ENCODE measurements around the gene LOX. TPM values are rescaled to one million over a fixed set of nuclear protein-coding genes. Genes with fewer than 3 reads are reported as not detected.
A peak's percentile ranks its signal among the peaks of the same experiment; 100 is the strongest.
"Not testable (repeated sequence)": the region's sequence is repeated elsewhere in the genome, so short reads cannot be mapped to it uniquely, and the experiment has no call there.

LOX gene
- total and polyA plus RNA-seq, 4 donors: 3.7 to 45.2 (median 17.1) TPM

- H3K27ac ChIP-seq (ENCODE audit: low read depth in 1 of 2, low read length in 1 of 2): no peak overlapping the region
- no peaks in the 10 kb centered on the region for H3K4me1 ChIP-seq (ENCODE audit: control insufficient read depth in 5 of 5, insufficient read depth in 5 of 5, low read length in 5 of 5)
- H3K36me3 ChIP-seq (ENCODE audit: control insufficient read depth in 4 of 4, insufficient read depth in 4 of 4, low read length in 4 of 4): no peaks in the 10 kb centered on the region
- no peak overlapping the region for H3K4me3 ChIP-seq
- no peak overlapping the region for H3K9ac ChIP-seq (ENCODE audit: insufficient read depth in 1 of 2, low read length in 2 of 2)
- no peaks in the 10 kb centered on the region for H3K9me3 ChIP-seq (ENCODE audit: control insufficient read depth in 4 of 4, insufficient read depth in 3 of 4, low read length in 3 of 4)
- H3K27me3 ChIP-seq (ENCODE audit: control insufficient read depth in 3 of 3, insufficient read depth in 3 of 3, low read length in 2 of 3): no peaks in the 10 kb centered on the region
- DNase-seq (no peak), ATAC-seq (ENCODE audit: insufficient read depth, low FRiP score) (no peak)
- no peak for TF ChIP-seq CTCF (IDR thresholded peaks at IDR 0.05; ENCODE audit: control extremely low read depth, extremely low read depth)
- WGBS, 2 donors: 76 to 78% methylated on average over 3 of the region's 3 CpGs
These were observed 17.1 kb upstream of the LOX start for GRCh38 chr5:122095158-122095557.

GRCh38 chr5:122094251-122094650 lies 16.2 kb upstream of the LOX start:
- not testable (repeated sequence) for H3K9ac ChIP-seq (ENCODE audit: insufficient read depth in 1 of 2, low read length in 2 of 2); ATAC-seq (ENCODE audit: insufficient read depth, low FRiP score); H3K4me3 ChIP-seq; H3K36me3 ChIP-seq (ENCODE audit: control insufficient read depth in 4 of 4, insufficient read depth in 4 of 4, low read length in 4 of 4); DNase-seq; H3K4me1 ChIP-seq (ENCODE audit: control insufficient read depth in 5 of 5, insufficient read depth in 5 of 5, low read length in 5 of 5); H3K9me3 ChIP-seq (ENCODE audit: control insufficient read depth in 4 of 4, insufficient read depth in 3 of 4, low read length in 3 of 4); H3K27ac ChIP-seq (ENCODE audit: low read depth in 1 of 2, low read length in 1 of 2); H3K27me3 ChIP-seq (ENCODE audit: control insufficient read depth in 3 of 3, insufficient read depth in 3 of 3, low read length in 2 of 3)
- 90 to 92% methylated on average over 5 of the region's 5 CpGs for WGBS, 2 donors

GRCh38 chr5:122093415-122094180 lies 15.5 kb upstream of the LOX start:
- no peak overlapping the region for H3K27ac ChIP-seq (ENCODE audit: low read depth in 1 of 2, low read length in 1 of 2)
- no peaks in the 10 kb centered on the region for H3K36me3 ChIP-seq (ENCODE audit: control insufficient read depth in 4 of 4, insufficient read depth in 4 of 4, low read length in 4 of 4)
- no peak for TF ChIP-seq CTCF (IDR thresholded peaks at IDR 0.05; ENCODE audit: control extremely low read depth, extremely low read depth)
- WGBS, 2 donors: 81 to 91% methylated on average over 7 of the region's 7 CpGs
- ATAC-seq (ENCODE audit: insufficient read depth, low FRiP score) (no peak), DNase-seq (no peak)
- H3K27me3 ChIP-seq (ENCODE audit: control insufficient read depth in 3 of 3, insufficient read depth in 3 of 3, low read length in 2 of 3): no peaks in the 10 kb centered on the region
- no peaks in the 10 kb centered on the region for H3K4me1 ChIP-seq (ENCODE audit: control insufficient read depth in 5 of 5, insufficient read depth in 5 of 5, low read length in 5 of 5)
- no peak overlapping the region for H3K4me3 ChIP-seq
- H3K9ac ChIP-seq (ENCODE audit: insufficient read depth in 1 of 2, low read length in 2 of 2): no peak overlapping the region
- no peaks in the 10 kb centered on the region for H3K9me3 ChIP-seq (ENCODE audit: control insufficient read depth in 4 of 4, insufficient read depth in 3 of 4, low read length in 3 of 4)

- H3K4me3 ChIP-seq: no peak overlapping the region
- H3K9me3 ChIP-seq (ENCODE audit: control insufficient read depth in 4 of 4, insufficient read depth in 3 of 4, low read length in 3 of 4): no peaks in the 10 kb centered on the region
- TF ChIP-seq CTCF (IDR thresholded peaks at IDR 0.05; ENCODE audit: control extremely low read depth, extremely low read depth): peak; percentile 0
- no peak for ATAC-seq (ENCODE audit: insufficient read depth, low FRiP score)
- 57 to 63% methylated on average over 9 of the region's 9 CpGs for WGBS, 2 donors
- H3K36me3 ChIP-seq (ENCODE audit: control insufficient read depth in 4 of 4, insufficient read depth in 4 of 4, low read length in 4 of 4): no peaks in the 10 kb centered on the region
- no peak overlapping the region for H3K27ac ChIP-seq (ENCODE audit: low read depth in 1 of 2, low read length in 1 of 2)
- H3K9ac ChIP-seq (ENCODE audit: insufficient read depth in 1 of 2, low read length in 2 of 2): no peak overlapping the region
- H3K4me1 ChIP-seq (ENCODE audit: control insufficient read depth in 5 of 5, insufficient read depth in 5 of 5, low read length in 5 of 5): no peaks in the 10 kb centered on the region
- no peaks in the 10 kb centered on the region for H3K27me3 ChIP-seq (ENCODE audit: control insufficient read depth in 3 of 3, insufficient read depth in 3 of 3, low read length in 2 of 3)
- peak in 1 of 3 donors; percentile 39 for DNase-seq
These were observed 14.0 kb upstream of the LOX start for GRCh38 chr5:122091936-122092600.
